Lower leg skin (tissue), 4 donors: ENCODE measurements around the gene PRIM2. TPM values are rescaled to one million over a fixed set of nuclear protein-coding genes. Genes with fewer than 3 reads are reported as not detected.
"Not testable (repeated sequence)": the region's sequence is repeated elsewhere in the genome, so short reads cannot be mapped to it uniquely, and the experiment has no call there.

Experiments
- DNase-seq, 2 donors: peaks; one replicate each; pipeline ENCODE4 v3.0.0-alpha.2; 2019; ENCODE audit warnings: low spot score in 2 of 2
- H3K4me3 ChIP-seq: fragments of 200-600 bp; sonication (generic); 2 replicates; pipeline ENCODE4 v1.5.1; 2017; ENCODE audit warnings: mild to moderate bottlenecking, low read depth; ENCODE audit not compliant: poor library complexity, severe bottlenecking
- WGBS, 2 donors: methylation state at CpG; one replicate each; pipeline ENCODE4 v1.1.5; 2018; 5-methylcytosine and 5-hydroxymethylcytosine counted together
- intact Hi-C: fragments of 100-400 bp; cut with DNase I; formaldehyde crosslinking; loops from one replicate; pipeline ENCODE4 v1.15.0; 2023; ENCODE audit warnings: low total_unique reads
- total RNA-seq, 4 donors: library from RNA; depleted of rRNA; stranded (reverse); fragments of >200 nt; gene quantifications; one replicate each; pipeline ENCODE4 v1.1.0, GENCODE V29; 2016

Gene PRIM2
- total RNA-seq, 4 donors from 2014 or later = 6.4 to 9.7 (median 6.7) TPM

- intact Hi-C loops, DNase-seq, H3K4me3 ChIP-seq: not testable (repeated sequence)
- WGBS, 2 donors = 74 to 75% methylated on average over 6 of the region's 6 CpGs
These were observed 33.0 kb downstream of the PRIM2 start for GRCh38 chr6:57350443-57350842.

GRCh38 chr6:57352596-57352995 is 35.2 kb downstream of the PRIM2 start:
- intact Hi-C loops, H3K4me3 ChIP-seq, DNase-seq: not testable (repeated sequence)
- WGBS, 2 donors = 71 to 77% methylated on average over 1 of the region's 1 CpG

- intact Hi-C loops, DNase-seq, H3K4me3 ChIP-seq: not testable (repeated sequence)
These were observed 40.9 kb downstream of the PRIM2 start for GRCh38 chr6:57358319-57358718.

- DNase-seq, H3K4me3 ChIP-seq, intact Hi-C loops: not testable (repeated sequence)
These were observed 42.3 kb downstream of the PRIM2 start for GRCh38 chr6:57359766-57360165.

- intact Hi-C loops, H3K4me3 ChIP-seq, DNase-seq: not testable (repeated sequence)
- 44 to 52% methylated on average over 2 of the region's 2 CpGs for WGBS, 2 donors
These were observed 44.9 kb downstream of the PRIM2 start for GRCh38 chr6:57362340-57362739.

GRCh38 chr6:57365076-57365583 is 47.7 kb downstream of the PRIM2 start:
- intact Hi-C loops, DNase-seq, H3K4me3 ChIP-seq: not testable (repeated sequence)
- 98% methylated on average over 2 of the region's 2 CpGs for WGBS, 2 donors

GRCh38 chr6:57368965-57369731 is 51.7 kb downstream of the PRIM2 start:
- DNase-seq, H3K4me3 ChIP-seq, intact Hi-C loops: not testable (repeated sequence)
- WGBS, 2 donors = 95 to 96% methylated on average over 4 of the region's 4 CpGs

GRCh38 chr6:57371779-57372178 is 54.3 kb downstream of the PRIM2 start:
- DNase-seq, H3K4me3 ChIP-seq, intact Hi-C loops: not testable (repeated sequence)
- 82 to 89% methylated on average over 1 of the region's 1 CpG for WGBS, 2 donors

- 95 to 96% methylated on average over 4 of the region's 4 CpGs for WGBS, 2 donors
- DNase-seq, intact Hi-C loops, H3K4me3 ChIP-seq: not testable (repeated sequence)
These were observed 57.3 kb downstream of the PRIM2 start for GRCh38 chr6:57374764-57375163.

- WGBS, 2 donors = 91 to 100% methylated on average over 3 of the region's 3 CpGs
These were observed 58.7 kb downstream of the PRIM2 start for GRCh38 chr6:57376083-57376482.

GRCh38 chr6:57389038-57389592 is 71.7 kb downstream of the PRIM2 start:
- intact Hi-C loops, DNase-seq, H3K4me3 ChIP-seq: not testable (repeated sequence)
- WGBS, 2 donors = 70 to 76% methylated on average over 2 of the region's 2 CpGs

More at GRCh38 chr6:57376083-57376482, 58.7 kb downstream of the PRIM2 start:
- DNase-seq, H3K4me3 ChIP-seq, intact Hi-C loops: not testable (repeated sequence)

- H3K4me3 ChIP-seq, DNase-seq, intact Hi-C loops: not testable (repeated sequence)
- WGBS, 2 donors = 98 to 100% methylated on average over 2 of the region's 2 CpGs
These were observed 73.4 kb downstream of the PRIM2 start for GRCh38 chr6:57390818-57391217.

- DNase-seq, intact Hi-C loops, H3K4me3 ChIP-seq: not testable (repeated sequence)
- WGBS, 2 donors = 98 to 100% methylated on average over 3 of the region's 3 CpGs
These were observed 74.6 kb downstream of the PRIM2 start for GRCh38 chr6:57392047-57392446.

GRCh38 chr6:57419341-57419740 is 101.9 kb downstream of the PRIM2 start:
- H3K4me3 ChIP-seq, intact Hi-C loops, DNase-seq: not testable (repeated sequence)
